Glutamatergic neuron (in vitro differentiated cells): ENCODE measurements around the gene CSRP2. TPM values are rescaled to one million over a fixed set of nuclear protein-coding genes. Genes with fewer than 3 reads are reported as not detected.

ENCODE experiments used
- DNase-seq: peaks from one replicate; pipeline ENCODE4 v3.0.0; 2022
- H3K27ac Mint-ChIP-seq: one replicate; pipeline ENCODE4 v1.8.0; 2020; ENCODE audit warnings: mild to moderate bottlenecking, mixed read lengths, inconsistent platforms; ENCODE audit not compliant: unreplicated experiment
- H3K27me3 Mint-ChIP-seq: one replicate; pipeline ENCODE4 v1.8.0; 2020; ENCODE audit warnings: mild to moderate bottlenecking, moderate library complexity, mixed read lengths, inconsistent platforms; ENCODE audit not compliant: unreplicated experiment
- H3K36me3 Mint-ChIP-seq: one replicate; pipeline ENCODE4 v1.8.0; 2020; ENCODE audit warnings: mild to moderate bottlenecking, mixed read lengths, inconsistent platforms; ENCODE audit not compliant: unreplicated experiment
- H3K4me1 Mint-ChIP-seq: one replicate; pipeline ENCODE4 v1.8.0; 2020; ENCODE audit warnings: mild to moderate bottlenecking, low read depth, mixed read lengths, inconsistent platforms; ENCODE audit not compliant: unreplicated experiment
- H3K4me3 Mint-ChIP-seq: one replicate; pipeline ENCODE4 v1.8.0; 2020; ENCODE audit warnings: mild to moderate bottlenecking, mixed read lengths, inconsistent platforms; ENCODE audit not compliant: unreplicated experiment
- H3K9me3 Mint-ChIP-seq: one replicate; pipeline ENCODE4 v1.8.0; 2020; ENCODE audit warnings: mild to moderate bottlenecking, moderate library complexity, mixed read lengths, inconsistent platforms; ENCODE audit not compliant: unreplicated experiment
- CTCF ChIP-seq: fragments of 200-600 bp; sonication (generic); IDR thresholded peaks from one replicate; pipeline ENCODE4 v1.5.0; 2021; ENCODE audit not compliant: partially characterized antibody, unreplicated experiment
- total RNA-seq: library from RNA; stranded (reverse); fragmentation: NEBNext Ultra II Directional; extraction: Animal tissue kit (Norgen Biotek cat#: 25700); gene quantifications from one replicate; pipeline ENCODE4 v1.2.1, GENCODE V29; 2021; ENCODE audit not compliant: unreplicated experiment

Gene CSRP2
- total RNA-seq, 1 donor from 2014 or later, result 50.5 TPM

- Mint-ChIP-seq H3K4me3 (peak overlapping the region; percentile 99), H3K27me3 (peaks cover 7% of the 10 kb centered on the region), H3K9me3 (peaks cover 4% of the 10 kb centered on the region), H3K36me3 (no peaks in the 10 kb centered on the region), H3K27ac (peak overlapping the region; percentile 91), H3K4me1 (peaks cover 8% of the 10 kb centered on the region)
- DNase-seq, result peak; percentile 40
- peak; percentile 34 for TF ChIP-seq CTCF
Measured at GRCh38 chr12:76878099-76878898, 520 bp downstream of the CSRP2 start.

GRCh38 chr12:76876696-76877229, 2.1 kb downstream of the CSRP2 start:
- no peak overlapping the region for H3K27ac Mint-ChIP-seq
- H3K4me1 Mint-ChIP-seq, result peaks cover 7% of the 10 kb centered on the region

GRCh38 chr12:76874491-76875190, 4.2 kb downstream of the CSRP2 start:
- Mint-ChIP-seq H3K27ac (no peak overlapping the region), H3K4me3 (no peak overlapping the region), H3K4me1 (peaks cover 7% of the 10 kb centered on the region), H3K9me3 (peaks cover 4% of the 10 kb centered on the region), H3K36me3 (no peaks in the 10 kb centered on the region), H3K27me3 (peaks cover 3% of the 10 kb centered on the region)
- TF ChIP-seq CTCF, result no peak
- DNase-seq, result no peak

More at GRCh38 chr12:76876696-76877229, 2.1 kb downstream of the CSRP2 start:
- H3K27me3 Mint-ChIP-seq, result peaks cover 7% of the 10 kb centered on the region
- H3K4me3 Mint-ChIP-seq, result peak overlapping the region; percentile 99
- TF ChIP-seq CTCF, result no peak
- no peaks in the 10 kb centered on the region for H3K36me3 Mint-ChIP-seq
- DNase-seq, result no peak
- H3K9me3 Mint-ChIP-seq, result peaks cover 4% of the 10 kb centered on the region

- no peak for DNase-seq
- Mint-ChIP-seq H3K36me3 (no peaks in the 10 kb centered on the region), H3K9me3 (peaks cover 2% of the 10 kb centered on the region), H3K27ac (no peak overlapping the region), H3K27me3 (peaks cover 3% of the 10 kb centered on the region), H3K4me3 (no peak overlapping the region), H3K4me1 (peaks cover 6% of the 10 kb centered on the region)
- TF ChIP-seq CTCF, result no peak
Measured at GRCh38 chr12:76874027-76874426, 4.8 kb downstream of the CSRP2 start.
